OCI-LY1 (cell line): Measurements from ENCODE around the gene APOC3.

Experiments
- EZH2 ChIP-seq: fragments of 200-600 bp; sonication (generic), shearing (Covaris generic); IDR thresholded peaks from 2 replicates; pipeline ENCODE4 v1.8.0; 2017; ENCODE audit warnings: borderline replicate concordance, mixed run types, mild to moderate bottlenecking, antibody characterized with exemption, low read length, moderate library complexity, mixed read lengths
- TF ChIP-seq, protein P1 (sequence below): fragments of 200-600 bp; sonication (generic), shearing (Covaris generic); IDR thresholded peaks from 2 replicates; pipeline ENCODE4 v1.5.1; 2017; ENCODE audit warnings: mild to moderate bottlenecking, antibody characterized with exemption, low read length, moderate library complexity, mixed read lengths

DNA sequence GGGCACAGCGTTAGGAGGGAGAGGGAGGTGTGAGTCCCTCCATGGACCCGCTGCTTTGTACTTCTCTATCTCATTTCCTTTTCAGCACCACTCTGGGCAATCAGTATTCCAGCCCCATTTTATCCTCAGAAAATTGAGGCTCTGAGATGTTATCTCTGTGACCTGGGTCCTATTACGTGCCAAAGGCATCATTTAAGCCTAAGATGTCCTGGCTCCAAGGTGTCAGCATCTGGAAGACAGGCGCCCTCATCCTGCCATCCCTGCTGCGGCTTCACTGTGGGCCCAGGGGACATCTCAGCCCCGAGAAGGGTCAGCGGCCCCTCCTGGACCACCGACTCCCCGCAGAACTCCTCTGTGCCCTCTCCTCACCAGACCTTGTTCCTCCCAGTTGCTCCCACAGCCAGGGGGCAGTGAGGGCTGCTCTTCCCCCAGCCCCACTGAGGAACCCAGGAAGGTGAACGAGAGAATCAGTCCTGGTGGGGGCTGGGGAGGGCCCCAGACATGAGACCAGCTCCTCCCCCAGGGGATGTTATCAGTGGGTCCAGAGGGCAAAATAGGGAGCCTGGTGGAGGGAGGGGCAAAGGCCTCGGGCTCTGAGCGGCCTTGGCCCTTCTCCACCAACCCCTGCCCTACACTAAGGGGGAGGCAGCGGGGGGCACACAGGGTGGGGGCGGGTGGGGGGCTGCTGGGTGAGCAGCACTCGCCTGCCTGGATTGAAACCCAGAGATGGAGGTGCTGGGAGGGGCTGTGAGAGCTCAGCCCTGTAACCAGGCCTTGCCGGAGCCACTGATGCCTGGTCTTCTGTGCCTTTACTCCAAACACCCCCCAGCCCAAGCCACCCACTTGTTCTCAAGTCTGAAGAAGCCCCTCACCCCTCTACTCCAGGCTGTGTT lies 829 bp upstream of the APOC3 start:
- TF ChIP-seq, protein P1, sequence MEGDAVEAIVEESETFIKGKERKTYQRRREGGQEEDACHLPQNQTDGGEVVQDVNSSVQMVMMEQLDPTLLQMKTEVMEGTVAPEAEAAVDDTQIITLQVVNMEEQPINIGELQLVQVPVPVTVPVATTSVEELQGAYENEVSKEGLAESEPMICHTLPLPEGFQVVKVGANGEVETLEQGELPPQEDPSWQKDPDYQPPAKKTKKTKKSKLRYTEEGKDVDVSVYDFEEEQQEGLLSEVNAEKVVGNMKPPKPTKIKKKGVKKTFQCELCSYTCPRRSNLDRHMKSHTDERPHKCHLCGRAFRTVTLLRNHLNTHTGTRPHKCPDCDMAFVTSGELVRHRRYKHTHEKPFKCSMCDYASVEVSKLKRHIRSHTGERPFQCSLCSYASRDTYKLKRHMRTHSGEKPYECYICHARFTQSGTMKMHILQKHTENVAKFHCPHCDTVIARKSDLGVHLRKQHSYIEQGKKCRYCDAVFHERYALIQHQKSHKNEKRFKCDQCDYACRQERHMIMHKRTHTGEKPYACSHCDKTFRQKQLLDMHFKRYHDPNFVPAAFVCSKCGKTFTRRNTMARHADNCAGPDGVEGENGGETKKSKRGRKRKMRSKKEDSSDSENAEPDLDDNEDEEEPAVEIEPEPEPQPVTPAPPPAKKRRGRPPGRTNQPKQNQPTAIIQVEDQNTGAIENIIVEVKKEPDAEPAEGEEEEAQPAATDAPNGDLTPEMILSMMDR = no peak
- no peak for TF ChIP-seq EZH2
